ENCODE measurements around the gene CLASP1. TPM values are rescaled to one million over a fixed set of nuclear protein-coding genes. Genes with fewer than 3 reads are reported as not detected.

Gene CLASP1
- total and polyA plus RNA-seq, 2 of the 8 experiments (the other 6 are each of a cell fraction or from before 2014, with no cell fraction given), result 7.3 to 53.9 TPM

DNA sequence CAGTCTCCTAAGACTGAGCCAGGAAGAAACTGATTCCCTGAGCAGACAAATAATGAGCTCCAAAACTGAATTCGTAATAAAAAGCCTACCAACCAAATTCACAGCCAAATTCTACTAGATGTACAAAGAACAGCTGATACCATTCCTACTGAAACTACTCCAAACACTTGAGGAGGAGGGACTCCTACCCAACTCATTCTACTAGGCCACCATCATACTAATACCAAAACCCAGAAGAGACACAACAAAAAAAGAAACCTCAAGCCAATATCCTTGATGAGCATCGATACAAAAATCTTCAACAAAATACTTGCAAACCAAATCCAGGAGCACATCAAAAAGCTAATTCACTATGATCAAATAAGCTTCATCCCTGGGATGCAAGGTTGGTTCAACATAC, 98.6 kb downstream of the CLASP1 start:
- Histone ChIP-seq H3K18ac (ENCODE audit: extremely low read depth, low read length) (no peak overlapping the region), H4K20me1 (replicated peaks in 1 of 2; ENCODE audit: control insufficient read depth in 1 of 2, insufficient read depth in 2 of 2, low read length in 2 of 2) (peaks cover 1 to 4% of the 10 kb centered on the region in 2 experiments)

More for the DNA sequence above, 98.6 kb downstream of the CLASP1 start:
- Histone ChIP-seq H3K27ac (ENCODE audit: low read depth, low read length) (no peak overlapping the region), H2BK120ac (replicated peaks; ENCODE audit: low read depth, low read length) (no peak overlapping the region), H4K91ac (replicated peaks; ENCODE audit: insufficient read length, low read length) (no peak overlapping the region), H3K4ac (replicated peaks; ENCODE audit: insufficient read length, low read depth, low read length) (no peak overlapping the region), H3K79me1 (ENCODE audit: low read depth, low read length) (peaks cover 15% of the 10 kb centered on the region), H3K79me2 (ENCODE audit: control insufficient read depth in 1 of 2, insufficient read depth in 2 of 2, low read length in 2 of 2) (peaks cover 6 to 71% of the 10 kb centered on the region in 2 experiments; a peak in 3 of 4 replicates), H3K36me3 (ENCODE audit: control insufficient read depth in 2 of 4, insufficient read depth in 4 of 4, low read length in 3 of 4) (no peaks in the 10 kb centered on the region), H2BK12ac (ENCODE audit: low read depth, low read length) (no peak overlapping the region), H2BK5ac (ENCODE audit: low read depth, low read length) (no peak overlapping the region), H3K9me3 (ENCODE audit: insufficient read depth in 2 of 2, low read depth in 1 of 2, low read length in 1 of 2) (no peaks in the 10 kb centered on the region), H3K23ac (ENCODE audit: insufficient read length) (no peak overlapping the region), H4K8ac (ENCODE audit: extremely low read depth, insufficient read depth, low read length) (no peak overlapping the region), H2AK5ac (ENCODE audit: low read depth, low read length) (no peak overlapping the region), H3K4me2 (ENCODE audit: insufficient read depth in 1 of 2, low read depth in 2 of 2, low read length in 2 of 2) (no peak overlapping the region), H3K56ac (replicated peaks; ENCODE audit: insufficient read length, low read depth, low read length) (no peak overlapping the region), H2AFZ (ENCODE audit: low read length) (no peak overlapping the region), H4K5ac (ENCODE audit: insufficient read length, low read depth, low read length) (no peak overlapping the region), H3K27me3 (replicated peaks in 1 of 4; ENCODE audit: control insufficient read depth in 3 of 4, extremely low read depth in 1 of 4, insufficient read depth in 3 of 4, low read length in 3 of 4) (no peaks in the 10 kb centered on the region), H3K14ac (ENCODE audit: insufficient read length) (no peak overlapping the region), H3K4me3 (ENCODE audit: extremely low read depth in 1 of 4, insufficient read depth in 2 of 4, low read depth in 3 of 4, low read length in 4 of 4) (no peak overlapping the region), H2BK20ac (ENCODE audit: low read length) (no peak overlapping the region), H3K9ac (replicated peaks in 1 of 4; ENCODE audit: extremely low read depth in 1 of 4, low read depth in 3 of 4, low read length in 3 of 4) (no peak overlapping the region), H3K23me2 (ENCODE audit: low read depth, low read length) (0 out of 2 replicates have a peak, but pooled peaks cover 2% of the 10 kb centered on the region), H2BK15ac (ENCODE audit: low read length) (no peak overlapping the region), H3K4me1 (replicated peaks in 1 of 4; ENCODE audit: control insufficient read depth in 3 of 4, insufficient read depth in 4 of 4, low read length in 3 of 4) (peaks cover 0 to 3% (median 0%) of the 10 kb centered on the region in 4 experiments; a peak in 1 of 7 replicates)
- 85% methylated on average over 2 of the region's 2 CpGs; no CpG with 5 or more reads in 1 of the 2 experiments for WGBS, 2 experiments (ENCODE audit: extremely low coverage in 1 of 2, insufficient coverage in 1 of 2, insufficient read length in 1 of 2, insufficient replicate concordance in 2 of 2, low coverage in 1 of 2, low lambda C conversion rate in 2 of 2, missing lambda C conversion rate in 1 of 2)
- CTCF ChIA-PET (ENCODE audit: partially characterized antibody), result interaction anchor here (0.6 to 0.9 kb wide), 3 partner anchors 12 to 336 kb away, joined by 3 to 4 read pairs (median 3); partner anchors contain the start of gene RNU4ATAC
- POLR2A ChIA-PET (ENCODE audit: partially characterized antibody), result interaction anchor here (0.9 to 1.3 kb wide), 3 partner anchors 20 to 168 kb away, joined by 3 to 6 read pairs (median 4); partner anchors contain the start of gene RNU4ATAC
- DNase-seq (ENCODE audit: low read depth in 1 of 2, low spot score in 2 of 2) (no peak), FAIRE-seq (no peak)
- TF ChIP-seq EP300 (IDR thresholded peaks at IDR 0.05; ENCODE audit: borderline replicate concordance in 1 of 2, low read depth in 2 of 2, low read length in 2 of 2) (no peak), SAP30 (IDR thresholded peaks at IDR 0.05; ENCODE audit: insufficient read depth, insufficient replicate concordance, low read length) (no peak), RXRA (IDR thresholded peaks at IDR 0.05; ENCODE audit: insufficient read depth, low read depth, low read length) (no peak), SP2 (IDR thresholded peaks at IDR 0.05; ENCODE audit: low read length) (no peak), HDAC6 (IDR thresholded peaks at IDR 0.05; ENCODE audit: low read depth, low read length) (no peak), HDAC2 (IDR thresholded peaks at IDR 0.05; ENCODE audit: borderline replicate concordance in 1 of 2, low read depth in 2 of 2, low read length in 2 of 2) (no peak), POLR2AphosphoS5 (IDR thresholded peaks at IDR 0.05; ENCODE audit: low read depth, low read length) (no peak), MAFK (IDR thresholded peaks at IDR 0.05; ENCODE audit: low read depth, low read length) (no peak)

Data from H1 (cell line).